LNCAP (cell line): Measurements from ENCODE around the gene FBXO17.
A peak's percentile ranks its signal among the peaks of the same experiment; 100 is the strongest.

Experiments used
- CTCF ChIP-seq: fragments of 450-650 bp; IDR thresholded peaks from 2 replicates; pipeline ENCODE4 v1.5.1; 2017; ENCODE audit warnings: mild to moderate bottlenecking

FBXO17 gene

GRCh38 chr19:38929929-38930775 lies 45.4 kb downstream of the FBXO17 start, which contains the start of gene SARS2:
SARS2 (minus strand) TSS chr19:38930763; CDS start chr19:38930736, 27 bp downstream.
- TF ChIP-seq CTCF = peak; percentile 100

- TF ChIP-seq CTCF = no peak
These were observed 47.0 kb downstream of the FBXO17 start for GRCh38 chr19:38928391-38929001.

- TF ChIP-seq CTCF = no peak
These were observed 51.2 kb downstream of the FBXO17 start for GRCh38 chr19:38924388-38924787.

- TF ChIP-seq CTCF = no peak
These were observed 53.1 kb downstream of the FBXO17 start for GRCh38 chr19:38922482-38922881.

GRCh38 chr19:38921420-38922274 lies 53.9 kb downstream of the FBXO17 start:
- TF ChIP-seq CTCF = no peak

- TF ChIP-seq CTCF = no peak
These were observed 54.7 kb downstream of the FBXO17 start for GRCh38 chr19:38920602-38921419.
